GM19035 (cell line): ENCODE measurements around the gene ABCA1.

ENCODE experiments used
- ATAC-seq: cut with Tn5 transposase; IDR thresholded peaks from one replicate; pipeline ENCODE4 v1.9.1; 2021; ENCODE audit not compliant: unreplicated experiment

ABCA1 gene

DNA sequence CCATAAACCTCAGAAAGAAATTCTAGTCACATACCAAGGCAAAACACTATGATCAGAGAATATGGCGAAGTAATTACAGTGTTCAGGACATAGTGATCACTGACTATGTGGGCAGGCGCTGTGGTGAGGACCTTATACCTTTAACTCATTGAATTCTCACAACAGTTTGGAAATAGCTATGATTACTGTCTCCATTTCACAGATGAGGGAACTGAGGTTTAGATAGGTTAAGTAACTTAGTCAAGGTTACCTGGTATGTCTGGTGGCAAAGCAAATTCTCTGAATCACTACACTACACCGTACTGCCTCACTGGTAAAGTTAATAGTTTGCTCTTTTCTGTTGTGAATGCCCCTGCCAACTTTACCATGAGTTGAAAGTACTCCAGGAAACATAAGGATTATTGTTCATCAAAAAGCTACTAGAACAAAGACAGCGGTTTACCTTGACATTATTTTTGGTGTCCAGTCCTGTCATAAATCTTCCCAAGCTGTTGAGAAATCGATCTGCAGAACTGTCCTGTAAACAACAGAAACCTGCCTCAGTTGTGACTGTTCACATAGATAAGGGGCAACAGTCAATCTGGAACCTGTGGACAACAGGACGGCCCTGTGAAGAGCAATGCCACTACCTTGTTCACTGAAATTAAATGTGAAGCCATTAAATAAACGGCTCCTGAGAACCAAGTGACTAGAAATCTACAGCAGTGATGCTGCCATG is 127.7 kb downstream of the ABCA1 start:
- ATAC-seq: no peak

DNA sequence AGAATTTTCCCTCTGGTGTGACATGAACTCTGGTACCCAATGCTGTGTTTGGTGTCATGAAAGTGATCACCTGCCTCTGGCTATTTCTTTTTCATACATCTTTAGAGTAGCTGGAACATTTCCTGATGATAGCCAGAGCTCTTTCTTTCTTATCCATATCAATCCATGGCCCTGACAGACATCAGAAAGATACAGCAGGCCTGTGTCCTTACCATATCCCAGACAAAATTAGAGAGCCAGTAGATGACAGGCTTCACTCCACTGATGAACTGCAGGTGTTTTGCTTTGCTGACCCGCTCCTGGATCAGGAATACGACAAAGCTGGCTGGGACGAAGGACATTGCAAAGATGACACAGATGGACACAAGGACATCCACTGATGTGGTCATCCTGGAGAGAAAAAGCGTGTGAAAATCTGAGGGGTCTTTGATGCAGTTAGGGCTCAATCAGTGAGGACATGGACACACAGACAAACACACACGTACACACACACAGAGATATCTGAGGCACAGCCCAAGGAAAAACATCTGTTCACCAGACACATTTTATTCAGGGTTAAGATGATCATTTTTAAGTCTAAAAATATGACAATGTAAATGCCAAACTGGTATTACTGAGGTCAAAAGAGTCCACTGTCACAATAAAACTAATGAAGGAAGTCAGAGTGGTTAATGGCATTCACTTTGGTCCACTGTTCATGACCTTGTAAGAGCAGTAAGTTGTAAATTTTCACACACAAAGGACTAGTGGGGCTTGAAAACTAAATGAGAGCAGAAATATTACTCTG is 129.6 kb downstream of the ABCA1 start:
- ATAC-seq: no peak

DNA sequence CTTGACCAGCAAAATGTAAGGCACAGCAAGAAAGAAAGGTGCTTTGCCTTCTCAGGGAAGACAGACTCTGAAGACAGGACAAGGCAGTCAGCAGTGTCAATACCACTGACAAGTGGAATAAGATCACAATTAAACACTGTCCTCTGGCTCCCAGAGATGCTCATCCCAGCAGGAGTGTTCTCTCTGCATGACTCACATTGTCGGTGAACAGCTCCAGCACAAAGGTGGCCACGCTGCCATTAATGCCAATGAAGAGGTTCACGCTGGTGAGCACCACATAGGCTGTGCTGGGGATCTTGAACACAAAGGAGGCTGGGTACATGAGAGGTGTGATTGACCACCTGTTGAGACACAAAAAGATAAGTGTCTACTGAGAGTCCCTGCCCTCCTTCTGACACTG is 132.1 kb downstream of the ABCA1 start:
- no peak for ATAC-seq

DNA sequence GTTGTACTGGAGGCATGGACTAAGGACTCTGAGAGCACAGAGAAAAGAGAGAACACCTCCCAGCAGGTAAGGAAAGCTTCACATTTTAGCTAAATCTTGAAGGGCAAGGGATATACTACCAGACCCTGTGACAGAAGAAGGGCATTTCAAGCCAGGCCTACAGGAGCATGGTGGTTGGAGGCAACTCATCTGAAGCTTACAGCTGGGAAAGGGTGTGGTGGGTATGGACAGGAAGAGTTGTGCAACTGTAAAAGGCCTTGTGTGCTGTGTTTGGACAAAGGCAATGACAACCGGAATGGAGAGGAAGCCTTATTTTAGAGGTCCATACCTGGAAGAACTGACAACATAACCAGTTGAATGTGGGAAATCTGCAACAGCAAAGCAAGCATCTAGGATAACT is 132.9 kb downstream of the ABCA1 start:
- no peak for ATAC-seq

DNA sequence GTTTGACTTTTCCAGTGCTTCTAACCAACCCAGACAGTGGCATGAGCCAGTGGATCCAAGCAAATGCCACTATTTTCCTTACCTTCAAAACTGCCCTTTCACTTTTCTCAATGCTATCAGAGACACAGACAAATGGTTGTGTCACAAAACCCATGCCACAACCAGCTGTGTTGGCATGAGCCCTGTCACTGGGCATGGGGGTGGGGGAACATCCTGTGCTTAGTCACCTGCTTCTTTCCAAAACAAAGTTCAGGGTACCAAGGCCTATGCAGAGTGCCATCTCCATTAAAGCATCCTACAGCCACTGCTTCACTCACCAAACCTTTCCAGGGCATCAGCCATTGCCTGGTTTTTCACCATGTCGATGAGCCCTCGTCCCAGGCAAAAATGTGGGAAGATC is 133.9 kb downstream of the ABCA1 start:
- no peak for ATAC-seq

DNA sequence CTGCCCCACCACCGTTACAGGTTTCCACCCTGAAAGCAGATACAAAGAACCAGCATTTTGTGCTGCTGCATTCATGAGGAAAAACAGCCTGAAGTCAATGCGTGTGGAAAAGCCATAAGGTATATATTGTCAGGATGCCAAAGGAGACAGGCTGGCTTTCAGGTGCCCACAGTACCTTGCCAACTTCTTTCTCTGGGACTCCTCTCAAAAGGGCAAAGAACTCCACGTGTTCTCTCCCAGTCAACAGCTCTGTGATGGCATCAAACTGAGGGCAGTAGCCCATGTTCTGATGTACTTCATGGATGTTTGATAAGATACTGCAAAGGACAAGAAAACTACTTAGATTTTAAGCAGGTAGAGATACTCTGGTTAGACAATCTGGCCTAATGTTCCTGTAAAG is 139.7 kb downstream of the ABCA1 start:
- ATAC-seq: no peak

DNA sequence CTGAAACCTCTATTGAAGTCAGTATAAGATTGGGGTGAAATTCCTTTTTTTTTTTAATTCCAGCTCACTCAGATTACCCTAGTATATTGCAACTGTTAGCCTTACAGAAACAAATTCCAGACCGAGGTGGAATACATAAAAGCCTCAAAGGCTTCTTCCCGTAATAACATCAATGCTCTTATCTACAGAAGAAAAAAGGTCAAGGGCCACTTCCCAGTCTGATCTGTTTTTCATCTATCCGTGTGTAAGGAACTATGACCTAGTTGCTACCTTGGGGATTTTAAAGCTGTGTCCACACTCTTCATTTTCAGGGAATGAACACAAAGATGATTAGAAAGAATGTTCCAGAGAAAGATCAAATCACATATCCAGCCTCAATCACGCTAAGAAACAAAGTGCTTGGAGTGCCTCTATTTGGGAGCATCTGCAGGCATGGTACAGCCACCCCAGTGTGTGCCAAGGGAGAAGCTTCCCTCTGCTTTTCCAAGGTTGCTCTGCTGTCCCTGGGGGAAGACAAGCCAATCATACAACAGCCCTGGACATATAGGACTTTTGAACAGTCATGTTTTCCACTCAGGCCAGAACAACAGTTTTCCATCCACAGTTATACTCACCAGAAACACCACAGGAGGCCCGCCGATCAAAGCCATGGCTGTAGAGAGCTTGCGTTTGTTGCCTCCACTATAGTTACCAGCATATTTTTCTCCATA is 140.5 kb downstream of the ABCA1 start:
- ATAC-seq: no peak

DNA sequence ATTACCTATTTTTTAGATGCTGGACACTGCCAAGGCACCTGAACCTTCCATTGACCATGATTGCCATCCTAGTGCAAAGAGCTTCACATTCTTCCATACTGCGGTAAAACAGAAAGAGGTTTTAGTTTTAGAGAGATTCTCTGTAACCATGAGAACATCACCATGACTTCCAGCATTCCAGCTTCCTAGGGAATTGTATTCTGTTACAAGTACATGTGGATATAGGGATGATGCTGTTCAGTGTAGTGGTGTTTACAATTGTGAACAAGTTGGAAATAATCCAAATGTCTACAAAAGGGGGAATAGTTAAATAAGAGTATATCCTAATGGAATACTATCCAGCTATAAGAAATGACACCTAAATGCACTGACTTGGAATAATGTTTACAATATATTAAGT is 141.7 kb downstream of the ABCA1 start:
- no peak for ATAC-seq

DNA sequence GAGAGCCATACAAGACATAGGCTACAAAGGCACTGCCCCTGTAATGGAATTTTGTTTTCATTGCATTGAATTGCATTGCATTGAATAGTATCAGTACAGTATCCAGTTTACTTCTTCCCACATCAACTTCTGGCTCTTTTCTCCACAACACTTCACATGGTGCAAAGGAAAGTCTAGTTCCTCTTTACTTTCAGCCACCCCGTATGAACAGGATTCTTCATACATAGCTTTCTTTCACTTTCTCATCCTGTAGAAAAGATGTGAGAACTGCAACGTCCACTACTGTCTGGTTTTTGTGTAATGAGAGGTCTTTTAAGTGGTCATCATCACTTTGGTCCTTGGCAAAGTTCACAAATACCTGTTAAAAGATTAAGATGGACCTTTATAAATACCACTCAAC is 143.9 kb downstream of the ABCA1 start:
- ATAC-seq: peak; percentile 92

DNA sequence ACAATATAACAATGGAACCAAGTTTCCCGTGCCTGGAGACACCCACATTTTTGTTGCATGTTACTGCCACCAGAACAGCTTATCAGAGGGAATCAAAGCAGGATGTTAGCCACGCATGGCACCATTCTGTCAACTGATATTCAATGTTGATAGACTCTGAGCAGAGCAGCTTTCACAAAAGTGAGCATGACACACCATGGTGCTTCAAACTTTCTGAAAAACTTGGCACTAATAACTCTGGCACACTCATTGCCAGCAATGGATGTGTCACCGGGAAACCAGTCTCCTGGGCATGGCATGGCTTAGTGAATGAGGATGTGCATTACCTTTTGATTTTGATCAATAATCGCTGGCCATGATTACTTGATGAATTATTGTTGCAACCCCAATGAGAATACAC is 144.4 kb downstream of the ABCA1 start:
- no peak for ATAC-seq

DNA sequence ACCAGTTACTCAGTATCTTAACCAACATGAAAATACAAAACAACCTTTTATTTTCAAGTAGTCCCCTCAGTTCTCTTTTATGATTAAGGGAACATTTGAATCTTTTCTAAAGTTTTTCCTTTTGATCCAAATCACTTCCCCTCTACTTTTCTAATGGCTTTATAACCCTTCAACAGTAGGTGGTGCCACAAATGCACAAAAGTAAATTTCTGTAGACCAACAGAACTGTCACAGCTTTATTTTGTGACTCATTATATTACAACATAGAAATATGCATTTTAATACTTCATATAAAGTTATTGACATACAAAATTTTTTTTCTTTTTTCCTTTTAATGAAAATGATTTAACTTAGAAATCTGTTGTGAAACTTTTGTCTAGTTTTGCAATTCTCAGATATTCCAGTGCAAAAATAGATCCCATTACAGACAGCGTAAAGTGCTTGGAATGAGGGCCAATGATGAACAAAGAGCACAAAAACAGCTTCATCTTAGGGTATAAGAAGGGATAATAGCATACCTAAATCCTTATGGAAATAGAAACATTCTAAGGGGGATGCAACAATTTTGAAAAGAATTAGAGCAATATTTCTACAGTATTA is 147.1 kb downstream of the ABCA1 start:
- ATAC-seq: no peak

DNA sequence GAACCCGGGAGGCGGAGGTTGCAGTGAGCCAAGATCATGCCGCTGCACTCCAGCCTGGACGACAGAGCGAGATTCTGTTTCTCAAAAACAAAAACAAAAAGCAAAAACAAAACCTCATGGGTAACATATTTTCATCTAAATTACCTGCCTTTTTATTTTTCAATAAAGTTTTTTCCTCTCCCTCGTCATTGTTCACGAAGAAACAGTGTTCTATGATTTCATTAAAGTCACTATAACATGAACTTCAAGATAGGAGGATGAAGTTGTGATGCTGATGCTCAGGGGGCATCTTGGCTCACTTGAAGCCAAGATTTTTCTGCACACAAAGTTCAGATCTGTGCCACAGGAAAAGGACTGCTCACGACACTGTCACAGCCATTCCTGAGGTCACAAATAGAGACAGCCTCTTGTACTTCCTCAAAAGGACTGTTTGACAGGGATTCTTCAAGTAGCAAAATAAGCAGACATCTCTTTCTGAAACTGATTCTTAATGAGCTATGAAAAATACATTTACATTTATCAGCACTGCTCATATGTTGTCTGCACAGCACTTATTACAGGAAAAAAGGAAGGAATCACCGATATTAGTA is 147.9 kb downstream of the ABCA1 start:
- ATAC-seq: no peak

DNA sequence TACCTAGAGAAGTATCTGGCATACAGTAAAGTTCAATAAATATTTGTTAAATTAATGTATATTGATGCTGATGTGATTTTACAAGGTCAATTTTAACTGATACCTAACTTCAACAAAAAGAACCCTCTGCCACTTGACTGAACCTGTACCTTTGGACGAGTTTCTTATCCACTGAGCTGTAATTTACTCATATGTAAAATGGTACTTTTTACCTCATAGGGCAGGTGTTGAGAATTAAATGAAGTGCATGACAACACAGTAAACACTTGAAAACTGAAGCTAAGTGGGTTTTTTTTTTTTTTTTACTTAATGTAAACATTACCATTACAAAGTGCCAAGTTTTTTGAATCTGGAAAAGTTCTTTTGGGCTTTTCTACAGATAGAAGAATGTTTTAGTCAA is 148.6 kb downstream of the ABCA1 start:
- no peak for ATAC-seq

DNA sequence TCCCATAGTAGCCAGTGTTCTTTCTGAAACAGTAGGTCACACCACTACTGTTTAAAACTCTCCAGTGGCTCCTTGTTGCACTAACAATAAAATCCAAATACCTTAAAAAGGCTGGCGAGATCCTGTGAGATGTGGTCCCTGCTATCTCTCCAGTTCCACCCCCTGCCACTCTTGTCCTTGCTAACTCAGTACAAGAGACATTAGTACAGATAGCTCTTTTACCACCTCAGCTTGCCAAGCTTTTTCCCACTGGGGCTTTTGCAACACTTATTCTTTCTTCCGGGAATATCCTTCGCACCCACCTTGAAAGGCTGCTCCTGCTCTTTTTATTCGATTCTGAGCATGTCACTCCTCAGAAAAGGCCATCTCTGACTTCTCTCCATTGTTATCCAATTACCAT is 149.2 kb downstream of the ABCA1 start:
- no peak for ATAC-seq

DNA sequence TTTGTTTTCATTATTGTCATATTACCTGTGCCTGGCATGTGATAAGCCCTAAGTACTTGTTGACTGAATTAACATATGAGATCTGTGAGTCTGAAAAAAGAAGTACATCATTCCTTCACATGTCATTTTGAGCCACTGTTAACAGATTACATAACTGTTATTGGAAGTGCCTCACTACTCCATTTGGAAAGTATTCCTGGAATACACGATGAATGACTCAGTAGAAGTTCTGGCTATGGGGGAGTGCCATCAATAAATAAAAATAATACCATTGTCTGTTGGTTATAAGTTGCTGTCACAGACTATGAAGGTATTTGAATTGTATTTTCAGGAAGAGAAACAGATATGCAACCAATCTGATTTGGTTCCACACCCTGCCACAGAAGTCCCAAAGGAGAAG is 151.2 kb downstream of the ABCA1 start:
- ATAC-seq: no peak

DNA sequence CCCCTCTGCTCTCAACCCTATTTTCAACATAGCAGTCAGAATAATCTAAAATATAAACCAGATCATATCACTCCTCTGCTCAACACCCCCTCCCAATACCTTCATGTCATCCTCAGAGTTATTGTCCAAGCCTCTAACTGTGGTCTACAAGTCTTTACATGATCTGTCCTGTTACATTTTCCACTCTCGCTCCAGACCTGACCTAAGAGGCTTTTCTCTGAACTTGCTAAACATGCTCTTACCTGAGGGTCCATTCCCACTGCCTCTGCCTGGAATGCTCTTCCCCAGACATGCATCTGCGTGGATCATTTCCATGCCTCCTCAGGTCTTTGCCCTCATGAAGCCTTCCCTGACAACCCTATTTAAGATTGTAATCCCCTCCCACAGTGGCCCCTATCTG is 152.0 kb downstream of the ABCA1 start:
- ATAC-seq: peak; percentile 1

DNA sequence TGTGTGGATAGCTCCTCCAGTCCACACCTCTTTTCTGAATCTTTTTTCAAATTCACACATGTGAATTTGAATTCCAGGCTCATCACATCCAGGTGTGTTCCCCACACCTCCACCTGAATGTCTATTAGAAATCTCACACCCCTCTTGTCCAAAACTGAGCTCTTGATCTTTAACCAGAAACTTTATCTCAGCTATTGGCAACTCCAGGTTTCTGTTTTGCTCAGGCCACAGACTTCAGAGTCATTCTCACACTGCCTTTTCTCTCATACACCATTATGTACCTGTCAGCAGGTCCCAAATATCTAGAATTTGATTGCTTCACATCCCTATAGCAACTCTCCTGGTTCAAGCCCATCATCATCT is 152.4 kb downstream of the ABCA1 start:
- ATAC-seq: peak; percentile 64

DNA sequence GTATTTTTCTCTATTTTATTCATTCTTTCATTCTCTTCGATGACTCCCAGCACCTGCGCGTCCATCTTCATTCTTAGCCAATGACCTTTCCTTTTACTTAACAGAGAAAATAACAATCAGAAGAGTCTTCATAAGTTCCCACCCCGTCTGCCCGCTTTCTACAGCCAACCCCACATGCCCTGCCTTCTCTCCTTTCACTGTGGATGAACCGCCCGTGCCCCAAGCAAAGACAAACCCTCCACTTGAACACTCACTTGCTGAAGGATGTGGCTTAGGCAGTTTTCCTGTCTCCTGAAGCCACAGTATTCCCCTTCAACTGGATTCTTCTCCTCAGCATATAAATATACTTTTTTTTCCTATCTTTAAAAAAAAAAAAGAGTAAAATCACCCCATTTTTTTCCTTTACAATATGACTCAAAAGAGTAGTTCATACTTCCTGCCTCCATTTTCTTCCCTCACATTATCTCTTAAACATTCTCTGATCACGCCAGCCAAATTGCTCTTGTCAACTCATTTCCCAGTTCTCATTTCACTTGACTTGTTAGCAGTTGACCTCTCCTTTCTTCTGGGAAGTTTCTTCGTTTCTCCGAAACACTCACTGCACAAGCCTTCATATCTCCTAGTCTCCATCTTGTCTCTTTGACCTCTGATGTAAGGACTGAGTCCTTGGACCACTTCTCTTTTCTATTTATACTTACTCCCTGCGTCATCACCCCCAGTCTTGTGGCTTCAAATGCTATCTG is 153.0 kb downstream of the ABCA1 start:
- ATAC-seq: peak; percentile 94

DNA sequence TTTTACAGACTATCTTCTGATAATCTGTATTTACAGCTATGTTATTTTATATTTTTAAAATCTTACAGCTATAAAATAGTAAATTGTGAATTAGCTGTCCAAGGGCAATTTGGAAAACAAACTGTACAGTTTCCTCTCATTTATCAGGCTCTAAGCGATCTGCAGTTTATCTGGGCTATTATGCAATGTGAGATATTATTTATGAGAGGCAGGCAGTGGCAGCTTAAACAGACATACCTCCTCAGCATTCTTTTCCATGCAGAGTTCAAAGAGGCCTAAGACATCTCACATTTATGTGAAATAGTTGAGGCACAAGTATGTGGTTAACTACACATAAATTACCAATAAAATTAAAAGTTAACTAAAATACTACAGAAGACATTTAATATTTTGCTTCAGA is 153.8 kb downstream of the ABCA1 start:
- no peak for ATAC-seq

DNA sequence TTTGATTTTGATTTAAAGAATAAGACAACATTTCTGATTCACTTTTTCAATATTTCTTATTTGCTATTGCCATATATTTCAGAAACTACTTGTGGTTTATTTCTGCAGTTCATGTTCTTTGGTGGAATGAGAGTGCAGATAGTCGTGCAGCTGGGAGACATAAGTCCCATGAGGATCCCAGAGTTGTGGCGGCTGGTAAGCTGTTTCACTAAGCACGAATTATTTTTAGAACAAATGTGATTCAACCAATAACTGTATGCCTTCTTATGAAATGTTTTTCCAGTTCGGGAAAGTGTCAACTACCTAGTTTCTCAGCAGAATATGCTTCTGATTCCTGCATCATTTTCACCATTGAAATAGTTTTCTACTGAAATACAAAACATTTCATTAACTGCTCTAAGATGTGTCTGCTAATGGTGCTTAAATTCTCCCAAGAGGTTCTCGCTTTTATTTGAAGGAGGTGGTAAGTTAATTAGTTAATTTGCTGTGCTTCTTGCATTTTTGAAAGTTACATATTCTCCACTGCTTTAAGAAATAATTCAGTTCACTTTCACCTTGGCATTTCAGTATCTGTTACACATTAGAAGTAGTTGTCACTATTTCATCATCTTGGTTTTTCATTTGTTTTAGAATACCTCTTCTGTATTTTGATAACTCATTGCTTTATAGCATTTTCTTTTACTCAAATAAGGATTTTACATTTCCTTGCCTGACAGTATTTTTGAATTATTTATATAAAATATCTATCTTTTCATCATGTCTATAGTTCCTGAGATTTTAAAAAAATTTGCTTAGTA is 155.0 kb downstream of the ABCA1 start:
- no peak for ATAC-seq
